K562 (cell line): ENCODE data around the gene NOL4L. TPM values are rescaled to one million over a fixed set of nuclear protein-coding genes. Genes with fewer than 3 reads are reported as not detected.

Experiments used
- ATAC-seq: fragments of 200-7000 bp; cut with Tn5 transposase; 3 replicates; pipeline ENCODE4 v1.9.1; 2020; ENCODE audit warnings: moderate library complexity
- BruUV-seq: library from RNA; stranded (reverse); fragments of 400-500 nt; replicated peaks from 2 replicates; lab custom pipeline; 2021; lab: Mats Ljungman, UMichigan
- CTCF ChIA-PET: fragments of 300-600 bp; formaldehyde crosslinking; extraction: SDS; loops from one replicate; lab custom pipeline; 2021; ENCODE audit warnings: low intra/inter-chr PET ratio; lab: Yijun Ruan, JAX
- POLR2A ChIA-PET: fragments of 300-600, 350-650 bp; sonication (Branson Sonifier 250); formaldehyde crosslinking; extraction: SDS; loops from one replicate; lab custom pipeline; 2021; ENCODE audit warnings: antibody characterized with exemption, inconsistent platforms; lab: Yijun Ruan, JAX
- DNase-seq, 4 experiments: peaks; one replicate each; pipeline versions ENCODE4 v3.0.0 to v3.0.0-alpha.2; 2011 to 2018; ENCODE audit warnings: low spot score in 3 of 4, mixed read lengths in 3 of 4; ENCODE audit errors: extremely low read depth in 1 of 4
- FAIRE-seq: peaks from 2 replicates; lab custom pipeline; 2011; peaks lifted over from hg19 to GRCh38; lab: Jason Lieb, UNC
- H2AFZ ChIP-seq: 2 replicates; pipeline ENCODE4 v1.6.0; 2011; ENCODE audit warnings: low read depth, low read length, control low read depth, inconsistent platforms
- H3K27ac ChIP-seq: fragments of 200-600 bp; 3 replicates; pipeline ENCODE4 v1.8.0; 2011; ENCODE audit warnings: low read depth, mild to moderate bottlenecking, control low read depth, inconsistent platforms, low read length, moderate library complexity, mixed read lengths; ENCODE audit errors: extremely low read depth
- H3K27me3 ChIP-seq, 2 experiments: fragments of 300-600 bp in 1 of 2; 2 replicates in 1 of 2; 3 replicates in 1 of 2; pipeline versions ENCODE4 v1.6.0 to v1.8.0; 2011; ENCODE audit warnings: inconsistent platforms in 2 of 2, low read length in 2 of 2, mild to moderate bottlenecking in 1 of 2, mixed read lengths in 1 of 2, moderate library complexity in 1 of 2; ENCODE audit not compliant: control insufficient read depth in 2 of 2, insufficient read depth in 2 of 2
- H3K36me3 ChIP-seq: fragments of 300-600 bp; 3 replicates; pipeline ENCODE4 v1.8.0; 2011; ENCODE audit warnings: mild to moderate bottlenecking, low read length, inconsistent platforms; ENCODE audit not compliant: control insufficient read depth, insufficient read depth
- H3K4me1 ChIP-seq, 2 experiments: fragments of 200-600 bp in 1 of 2; replicated peaks in 1 of 2; 2 replicates in 1 of 2; 3 replicates in 1 of 2; pipeline versions ENCODE4 v1.5.1 to v1.8.0; 2011; ENCODE audit warnings: inconsistent platforms in 2 of 2, low read length in 2 of 2, mild to moderate bottlenecking in 1 of 2, mixed read lengths in 1 of 2, moderate library complexity in 1 of 2; ENCODE audit not compliant: control insufficient read depth in 2 of 2, insufficient read depth in 2 of 2
- H3K4me2 ChIP-seq: 2 replicates; pipeline ENCODE4 v1.6.1; 2011; ENCODE audit warnings: low read length, control low read depth, inconsistent platforms, mixed read lengths; ENCODE audit not compliant: insufficient read depth
- H3K4me3 ChIP-seq: fragments of 200-600 bp; sonication (generic), shearing (Covaris generic); 2 replicates; pipeline ENCODE4 v1.5.1; 2016; ENCODE audit warnings: control low read depth, inconsistent platforms
- H3K79me2 ChIP-seq: fragments of 200-600 bp; 3 replicates; pipeline ENCODE4 v1.8.0; 2011; ENCODE audit warnings: low read length, inconsistent platforms; ENCODE audit not compliant: control insufficient read depth, insufficient read depth
- H3K9ac ChIP-seq, 2 experiments: 2 replicates each; pipeline versions ENCODE4 v1.6.0 to v1.6.1; 2011; ENCODE audit warnings: low read depth in 2 of 2, low read length in 2 of 2, control low read depth in 1 of 2, inconsistent platforms in 1 of 2, mild to moderate bottlenecking in 1 of 2, mixed read lengths in 1 of 2; ENCODE audit not compliant: insufficient read depth in 1 of 2
- H3K9me1 ChIP-seq: one replicate; pipeline ENCODE4 v1.6.0; 2011; ENCODE audit warnings: inconsistent platforms, mild to moderate bottlenecking, low read length, moderate library complexity; ENCODE audit not compliant: control insufficient read depth, insufficient read depth
- H3K9me3 ChIP-seq: replicated peaks from 2 replicates; pipeline ENCODE4 v1.5.1; 2011; ENCODE audit warnings: low read depth, low read length, inconsistent platforms; ENCODE audit not compliant: control insufficient read depth, insufficient read depth
- H4K20me1 ChIP-seq: replicated peaks from 2 replicates; pipeline ENCODE4 v1.6.1; 2011; ENCODE audit warnings: low read length, inconsistent platforms, mixed read lengths; ENCODE audit not compliant: control insufficient read depth, insufficient read depth
- ARID2 ChIP-seq: fragments of 450-650 bp; IDR thresholded peaks from 2 replicates; pipeline ENCODE4 v1.6.1; 2017; ENCODE audit warnings: antibody characterized with exemption, mild to moderate bottlenecking
- COPS2 ChIP-seq: fragments of 450-650 bp; conservative IDR thresholded peaks from 2 replicates; pipeline ENCODE4 v1.6.1; 2016; ENCODE audit warnings: mild to moderate bottlenecking, moderate library complexity
- FOXA3 ChIP-seq, 2 experiments: fragments of 450-650 bp in 1 of 2; sonication (generic) in 1 of 2; formaldehyde crosslinking; IDR thresholded peaks in 1 of 2; conservative IDR thresholded peaks in 1 of 2; 2 replicates each; pipeline versions ENCODE4 v1.4.0 to v1.8.0; 2020 to 2022; ENCODE audit warnings: mild to moderate bottlenecking in 2 of 2, missing genetic modification reagents in 1 of 2
- GABPB1 ChIP-seq: sonication (generic); formaldehyde crosslinking; IDR thresholded peaks from 2 replicates; pipeline ENCODE4 v1.8.0; 2022; ENCODE audit warnings: mild to moderate bottlenecking, missing genetic modification reagents
- HDAC3 ChIP-seq: fragments of 450-650 bp; IDR thresholded peaks from 2 replicates; pipeline ENCODE4 v1.6.1; 2018; ENCODE audit warnings: borderline replicate concordance, mild to moderate bottlenecking, moderate library complexity; ENCODE audit not compliant: partially characterized antibody
- KDM1A ChIP-seq, 2 experiments: fragments of 450-650 bp; IDR thresholded peaks; 2 replicates each; pipeline ENCODE4 v1.6.1; 2016; ENCODE audit warnings: mild to moderate bottlenecking in 2 of 2
- NELFE ChIP-seq: IDR thresholded peaks from 2 replicates; pipeline ENCODE4 v1.6.1; 2011; ENCODE audit warnings: mild to moderate bottlenecking; ENCODE audit not compliant: insufficient read depth, insufficient read length
- ZNF175 ChIP-seq: fragments of 200-800 bp; sonication (Bioruptor generic); IDR thresholded peaks from 2 replicates; pipeline ENCODE4 v1.6.1; 2016; ENCODE audit warnings: low read depth, mild to moderate bottlenecking, missing genetic modification characterization, missing compliant biosample characterization
- WGBS: fragments of 100-300 bp; shearing (Covaris generic); methylation state at CpG from one replicate; pipeline ENCODE4 v1.1.6; 2016; ENCODE audit warnings: low coverage, mixed read lengths; ENCODE audit not compliant: insufficient coverage; ENCODE audit errors: missing lambda C conversion rate; 5-methylcytosine and 5-hydroxymethylcytosine counted together
- in situ Hi-C: fragments of 300-500 bp; cut with MboI; formaldehyde crosslinking; loops from 4 replicates; pipeline ENCODE4 v1.15.0; 2018; ENCODE audit warnings: inconsistent platforms, mixed read lengths
- intact Hi-C: fragments of 100-400 bp; cut with micrococcal nuclease; formaldehyde crosslinking; loops from 2 replicates; pipeline ENCODE4 v1.14.2; 2022
- polyA plus RNA-seq, 8 experiments: library from polyadenylated mRNA; depleted of rRNA in 4 of 8; stranded (reverse) in 5 of 8; unstranded in 3 of 8; fragments of >200 nt; fragmentation: Nextera tagmentation in 2 of 8; fragmentation: Illumina TruSeq in 1 of 8; extraction: Ambion mirVana in 2 of 8; extraction: Trizol in 1 of 8; gene quantifications; 2 replicates each; pipeline versions ENCODE4 v1.2.1 to v1.2.3, GENCODE V29; 2011 to 2014; ENCODE audit warnings: inconsistent platforms in 1 of 8, missing spikeins in 1 of 8
- total RNA-seq, 7 experiments: library from RNA; depleted of rRNA in 6 of 7; stranded (reverse); fragments of >200 nt in 6 of 7; fragmentation: Illumina TruSeq in 2 of 7; extraction: Trizol in 2 of 7; gene quantifications; 2 replicates each; pipeline versions ENCODE4 v1.2.1 to v1.2.3, GENCODE V29; 2011 to 2021; ENCODE audit warnings: low replicate concordance in 1 of 7
- TF ChIP-seq, protein P1 (sequence below): fragments of 450-650 bp; IDR thresholded peaks from one replicate; pipeline ENCODE4 v1.6.1; 2018; ENCODE audit warnings: mild to moderate bottlenecking, moderate library complexity; ENCODE audit not compliant: partially characterized antibody

The NOL4L gene
- total and polyA plus RNA-seq, 9 of the 15 experiments (the other 6 are each of a cell fraction or from before 2014, with no cell fraction given): 5.1 to 36.2 (median 13.6) TPM

DNA sequence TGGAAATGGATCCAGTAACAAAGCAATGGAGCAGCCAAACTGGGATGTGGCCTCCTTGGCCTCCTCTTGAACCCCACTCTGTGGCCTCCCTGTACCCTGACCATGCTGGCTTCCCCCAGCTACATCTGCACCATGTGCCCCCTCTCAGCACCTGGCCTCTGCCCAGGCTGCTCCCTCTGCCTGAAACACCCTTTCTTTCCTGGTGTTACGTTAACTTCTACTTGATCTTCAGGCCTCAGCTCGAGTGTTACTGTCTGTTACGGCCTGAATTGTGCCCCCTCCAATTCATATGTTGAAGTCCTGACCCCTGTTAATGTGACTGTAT, 30.2 kb downstream of the NOL4L start:
- no peaks in the 10 kb centered on the region for H3K9me3 ChIP-seq
- peaks cover 8% of the 10 kb centered on the region; the same call in 1 of the 2 replicates for H4K20me1 ChIP-seq
- H3K9me1 ChIP-seq: no peaks in the 10 kb centered on the region
- H3K4me2 ChIP-seq: no peak overlapping the region
- WGBS: 87% methylated on average over 3 of the region's 3 CpGs
- ATAC-seq: no peak; the same call in 2 of the 3 replicates
- H3K9ac ChIP-seq: peak overlapping the region in 1 of 2 experiments; percentile 53; a peak in 1 of 4 replicates
- peaks cover 79% of the 10 kb centered on the region for H3K79me2 ChIP-seq
- DNase-seq: no peak
- H3K36me3 ChIP-seq: peaks cover 33% of the 10 kb centered on the region; the same call in 2 of the 3 replicates
- TF ChIP-seq COPS2 (no peak), GABPB1 (CRISPR knock-in tag) (no peak)
- FAIRE-seq: no peak
- H3K27me3 ChIP-seq: no peaks in the 10 kb centered on the region
- no peak overlapping the region for H2AFZ ChIP-seq
- CTCF ChIA-PET: no interaction called here
- in situ Hi-C loops (no loop called here), intact Hi-C loops (no loop called here)
- POLR2A ChIA-PET: interaction anchor here (1.0 to 1.5 kb wide), 2 partner anchors 9 to 15 kb away, joined by 3 to 8 read pairs; no protein-coding TSS in a partner anchor
- no TSS peak for BruUV-seq
- H3K4me1 ChIP-seq: peaks cover 6 to 30% of the 10 kb centered on the region in 2 experiments; a peak in 4 of 5 replicates
- no peak overlapping the region for H3K4me3 ChIP-seq
- H3K27ac ChIP-seq: no peak overlapping the region

DNA sequence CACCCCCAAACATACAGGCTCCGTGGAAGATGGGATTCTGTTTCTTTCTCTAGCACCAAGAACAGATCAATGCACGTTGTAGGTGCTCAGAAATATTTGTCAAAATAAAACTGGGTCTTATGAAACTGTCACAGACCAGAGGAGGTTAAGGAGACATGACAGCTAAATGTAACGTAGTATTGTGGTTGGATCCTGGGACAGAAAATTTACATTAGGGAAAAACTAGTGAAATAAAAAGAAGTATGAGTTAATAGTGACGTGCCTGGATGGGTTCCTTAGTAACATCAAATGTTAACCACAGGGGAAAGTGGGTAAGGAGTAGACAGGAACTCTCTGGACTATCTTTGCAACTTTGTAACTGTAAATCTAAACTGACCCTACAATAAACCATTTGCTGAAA, 31.5 kb downstream of the NOL4L start:
- ChIA-PET CTCF (no interaction called here), POLR2A (interaction anchor here (0.9 kb wide), 1 partner anchor 11 kb away, joined by 3 read pairs; no protein-coding TSS in a partner anchor)
- TF ChIP-seq ARID2 (no peak), ZNF175 (CRISPR knock-in tag) (no peak), HDAC3 (no peak), KDM1A (IDR thresholded peaks at IDR 0.05) (no peak), FOXA3 (CRISPR knock-in tag; conservative IDR thresholded peaks at IDR 0.05 in 1 of 2, IDR thresholded peaks at IDR 0.05 in 1 of 2) (no peak), NELFE (no peak)
- TF ChIP-seq, protein P1, sequence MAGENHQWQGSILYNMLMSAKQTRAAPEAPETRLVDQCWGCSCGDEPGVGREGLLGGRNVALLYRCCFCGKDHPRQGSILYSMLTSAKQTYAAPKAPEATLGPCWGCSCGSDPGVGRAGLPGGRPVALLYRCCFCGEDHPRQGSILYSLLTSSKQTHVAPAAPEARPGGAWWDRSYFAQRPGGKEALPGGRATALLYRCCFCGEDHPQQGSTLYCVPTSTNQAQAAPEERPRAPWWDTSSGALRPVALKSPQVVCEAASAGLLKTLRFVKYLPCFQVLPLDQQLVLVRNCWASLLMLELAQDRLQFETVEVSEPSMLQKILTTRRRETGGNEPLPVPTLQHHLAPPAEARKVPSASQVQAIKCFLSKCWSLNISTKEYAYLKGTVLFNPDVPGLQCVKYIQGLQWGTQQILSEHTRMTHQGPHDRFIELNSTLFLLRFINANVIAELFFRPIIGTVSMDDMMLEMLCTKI: no peak

More for the DNA sequence above, 31.5 kb downstream of the NOL4L start:
- Histone ChIP-seq H3K4me2 (no peak overlapping the region), H3K79me2 (peaks cover 72% of the 10 kb centered on the region), H3K4me3 (no peak overlapping the region), H3K27ac (peak overlapping the region; percentile 7; the same call in 1 of the 3 replicates), H3K9ac (no peak overlapping the region), H3K9me3 (no peaks in the 10 kb centered on the region), H3K36me3 (peaks cover 23% of the 10 kb centered on the region; the same call in 2 of the 3 replicates), H2AFZ (no peak overlapping the region), H3K4me1 (peaks cover 6 to 23% of the 10 kb centered on the region in 2 experiments; a peak in 4 of 5 replicates), H4K20me1 (0 out of 2 replicates have a peak, but pooled peaks cover 6% of the 10 kb centered on the region), H3K9me1 (no peaks in the 10 kb centered on the region), H3K27me3 (no peaks in the 10 kb centered on the region)
- in situ Hi-C loops: no loop called here
- 75% methylated on average over 4 of the region's 4 CpGs for WGBS
- no TSS peak for BruUV-seq
- DNase-seq (no peak), FAIRE-seq (no peak), ATAC-seq (no peak)
- intact Hi-C loops: no loop called here
